ENCODE data around the gene CDC16.

The CDC16 gene

DNA sequence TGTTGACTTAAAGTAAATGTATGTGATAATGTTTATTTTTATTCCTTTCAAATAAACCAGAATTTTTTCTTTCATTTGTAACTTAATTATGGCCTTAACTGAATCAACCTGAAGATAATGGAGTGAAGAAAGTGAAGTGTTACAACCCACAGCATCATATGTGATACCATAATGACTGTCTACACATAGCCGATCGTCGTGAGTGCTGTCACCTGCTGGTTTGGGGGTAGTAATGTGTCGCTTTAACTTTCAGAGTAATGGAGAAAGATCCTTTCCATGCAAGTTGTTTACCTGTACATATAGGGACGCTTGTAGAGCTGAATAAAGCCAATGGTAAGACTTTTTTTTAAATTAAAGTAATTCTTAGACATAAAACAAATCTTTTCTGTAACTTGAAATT is 9.9 kb downstream of the CDC16 start:
- no peak for TF ChIP-seq ZNF248 (tag by site-specific recombination; IDR thresholded peaks at IDR 0.05)
- TF ChIP-seq, protein P1, sequence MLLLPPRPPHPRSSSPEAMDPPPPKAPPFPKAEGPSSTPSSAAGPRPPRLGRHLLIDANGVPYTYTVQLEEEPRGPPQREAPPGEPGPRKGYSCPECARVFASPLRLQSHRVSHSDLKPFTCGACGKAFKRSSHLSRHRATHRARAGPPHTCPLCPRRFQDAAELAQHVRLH (tag by site-specific recombination; IDR thresholded peaks at IDR 0.05): no peak
- TF ChIP-seq ZNF221 (tag by site-specific recombination; IDR thresholded peaks at IDR 0.05; ENCODE audit: borderline replicate concordance): no peak
- no peak for TF ChIP-seq MYNN (tag by site-specific recombination; IDR thresholded peaks at IDR 0.05; ENCODE audit: borderline replicate concordance)
- TF ChIP-seq, protein P2, sequence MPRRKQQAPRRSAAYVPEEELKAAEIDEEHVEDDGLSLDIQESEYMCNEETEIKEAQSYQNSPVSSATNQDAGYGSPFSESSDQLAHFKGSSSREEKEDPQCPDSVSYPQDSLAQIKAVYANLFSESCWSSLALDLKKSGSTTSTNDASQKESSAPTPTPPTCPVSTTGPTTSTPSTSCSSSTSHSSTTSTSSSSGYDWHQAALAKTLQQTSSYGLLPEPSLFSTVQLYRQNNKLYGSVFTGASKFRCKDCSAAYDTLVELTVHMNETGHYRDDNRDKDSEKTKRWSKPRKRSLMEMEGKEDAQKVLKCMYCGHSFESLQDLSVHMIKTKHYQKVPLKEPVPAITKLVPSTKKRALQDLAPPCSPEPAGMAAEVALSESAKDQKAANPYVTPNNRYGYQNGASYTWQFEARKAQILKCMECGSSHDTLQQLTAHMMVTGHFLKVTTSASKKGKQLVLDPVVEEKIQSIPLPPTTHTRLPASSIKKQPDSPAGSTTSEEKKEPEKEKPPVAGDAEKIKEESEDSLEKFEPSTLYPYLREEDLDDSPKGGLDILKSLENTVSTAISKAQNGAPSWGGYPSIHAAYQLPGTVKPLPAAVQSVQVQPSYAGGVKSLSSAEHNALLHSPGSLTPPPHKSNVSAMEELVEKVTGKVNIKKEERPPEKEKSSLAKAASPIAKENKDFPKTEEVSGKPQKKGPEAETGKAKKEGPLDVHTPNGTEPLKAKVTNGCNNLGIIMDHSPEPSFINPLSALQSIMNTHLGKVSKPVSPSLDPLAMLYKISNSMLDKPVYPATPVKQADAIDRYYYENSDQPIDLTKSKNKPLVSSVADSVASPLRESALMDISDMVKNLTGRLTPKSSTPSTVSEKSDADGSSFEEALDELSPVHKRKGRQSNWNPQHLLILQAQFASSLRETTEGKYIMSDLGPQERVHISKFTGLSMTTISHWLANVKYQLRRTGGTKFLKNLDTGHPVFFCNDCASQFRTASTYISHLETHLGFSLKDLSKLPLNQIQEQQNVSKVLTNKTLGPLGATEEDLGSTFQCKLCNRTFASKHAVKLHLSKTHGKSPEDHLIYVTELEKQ (tag by site-specific recombination; IDR thresholded peaks at IDR 0.05; ENCODE audit: borderline replicate concordance): no peak
- TF ChIP-seq ZNF548 (tag by site-specific recombination; IDR thresholded peaks at IDR 0.05): no peak
- TF ChIP-seq GLI2 (tag by site-specific recombination; IDR thresholded peaks at IDR 0.05; ENCODE audit: borderline replicate concordance, low read depth): no peak
- TF ChIP-seq ZNF274 (IDR thresholded peaks at IDR 0.05; ENCODE audit: low read length): no peak
- no peak for TF ChIP-seq ZNF274 (tag by site-specific recombination; IDR thresholded peaks at IDR 0.05; ENCODE audit: borderline replicate concordance)
- TF ChIP-seq ZNF132 (tag by site-specific recombination; IDR thresholded peaks at IDR 0.05; ENCODE audit: borderline replicate concordance): no peak
- TF ChIP-seq ZNF146 (tag by site-specific recombination; IDR thresholded peaks at IDR 0.05): no peak
- TF ChIP-seq SALL2 (tag by site-specific recombination; IDR thresholded peaks at IDR 0.05; ENCODE audit: borderline replicate concordance): no peak
- ChIA-PET POLR2A (no interaction called here), CTCF (no interaction called here)
- Histone ChIP-seq H3K36me3 (ENCODE audit: control insufficient read depth in 2 of 2, insufficient read depth in 1 of 2, low read length in 2 of 2) (peaks cover 60 to 95% of the 10 kb centered on the region in 2 experiments), H3K4me3 (ENCODE audit: low read depth, low read length) (no peak overlapping the region), H3K27ac (ENCODE audit: extremely low read depth, low read depth, low read length) (no peak overlapping the region), H3K4me1 (ENCODE audit: control insufficient read depth, insufficient read depth, low read length) (no peaks in the 10 kb centered on the region), H3K9me3 (ENCODE audit: control insufficient read depth, insufficient read depth, low read depth, low read length) (no peaks in the 10 kb centered on the region)

DNA sequence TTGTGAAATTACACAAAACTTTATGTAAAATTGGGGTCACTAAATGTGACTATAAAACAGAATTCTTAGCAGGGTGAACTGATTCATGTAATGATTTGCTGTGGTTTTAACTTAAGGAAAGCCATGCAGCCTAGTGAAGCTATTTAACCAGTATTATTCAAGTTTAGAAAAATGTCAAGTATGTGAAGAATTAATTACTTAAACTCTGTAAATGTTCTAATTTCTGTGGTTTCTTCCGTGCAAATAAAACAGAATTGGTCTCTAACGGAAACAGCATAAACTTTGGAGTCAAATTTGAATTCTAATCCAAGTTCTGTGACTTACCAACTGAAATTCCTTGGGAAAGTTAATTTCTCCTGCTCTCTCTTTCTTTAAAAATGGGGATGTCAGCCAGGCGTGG is 13.3 kb downstream of the CDC16 start:
- H3K4me3 ChIP-seq (ENCODE audit: low read depth, low read length): no peak overlapping the region
- ChIA-PET CTCF (interaction anchor here (1.1 kb wide), 1 partner anchor 10 kb away, joined by 4 read pairs; no protein-coding TSS in a partner anchor), POLR2A (no interaction called here)
- no peaks in the 10 kb centered on the region for H3K9me3 ChIP-seq (ENCODE audit: control insufficient read depth, insufficient read depth, low read depth, low read length)
- peaks cover 52 to 94% of the 10 kb centered on the region in 2 experiments for H3K36me3 ChIP-seq (ENCODE audit: control insufficient read depth in 2 of 2, insufficient read depth in 1 of 2, low read length in 2 of 2)
- no peaks in the 10 kb centered on the region for H3K4me1 ChIP-seq (ENCODE audit: control insufficient read depth, insufficient read depth, low read length)
- no peak overlapping the region for H3K27ac ChIP-seq (ENCODE audit: extremely low read depth, low read depth, low read length)
- TF ChIP-seq ZFP41 (tag by site-specific recombination; IDR thresholded peaks at IDR 0.05; ENCODE audit: borderline replicate concordance): no peak
- no peak for TF ChIP-seq ZFP37 (tag by site-specific recombination; IDR thresholded peaks at IDR 0.05)
- TF ChIP-seq ZBTB48 (tag by site-specific recombination; IDR thresholded peaks at IDR 0.05): no peak
- TF ChIP-seq SCRT2 (tag by site-specific recombination; IDR thresholded peaks at IDR 0.05): no peak
- no peak for TF ChIP-seq GLIS2 (tag by site-specific recombination; IDR thresholded peaks at IDR 0.05)
- TF ChIP-seq, protein P3, sequence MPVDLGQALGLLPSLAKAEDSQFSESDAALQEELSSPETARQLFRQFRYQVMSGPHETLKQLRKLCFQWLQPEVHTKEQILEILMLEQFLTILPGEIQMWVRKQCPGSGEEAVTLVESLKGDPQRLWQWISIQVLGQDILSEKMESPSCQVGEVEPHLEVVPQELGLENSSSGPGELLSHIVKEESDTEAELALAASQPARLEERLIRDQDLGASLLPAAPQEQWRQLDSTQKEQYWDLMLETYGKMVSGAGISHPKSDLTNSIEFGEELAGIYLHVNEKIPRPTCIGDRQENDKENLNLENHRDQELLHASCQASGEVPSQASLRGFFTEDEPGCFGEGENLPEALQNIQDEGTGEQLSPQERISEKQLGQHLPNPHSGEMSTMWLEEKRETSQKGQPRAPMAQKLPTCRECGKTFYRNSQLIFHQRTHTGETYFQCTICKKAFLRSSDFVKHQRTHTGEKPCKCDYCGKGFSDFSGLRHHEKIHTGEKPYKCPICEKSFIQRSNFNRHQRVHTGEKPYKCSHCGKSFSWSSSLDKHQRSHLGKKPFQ (tag by site-specific recombination; IDR thresholded peaks at IDR 0.05): no peak
- TF ChIP-seq, protein P4, sequence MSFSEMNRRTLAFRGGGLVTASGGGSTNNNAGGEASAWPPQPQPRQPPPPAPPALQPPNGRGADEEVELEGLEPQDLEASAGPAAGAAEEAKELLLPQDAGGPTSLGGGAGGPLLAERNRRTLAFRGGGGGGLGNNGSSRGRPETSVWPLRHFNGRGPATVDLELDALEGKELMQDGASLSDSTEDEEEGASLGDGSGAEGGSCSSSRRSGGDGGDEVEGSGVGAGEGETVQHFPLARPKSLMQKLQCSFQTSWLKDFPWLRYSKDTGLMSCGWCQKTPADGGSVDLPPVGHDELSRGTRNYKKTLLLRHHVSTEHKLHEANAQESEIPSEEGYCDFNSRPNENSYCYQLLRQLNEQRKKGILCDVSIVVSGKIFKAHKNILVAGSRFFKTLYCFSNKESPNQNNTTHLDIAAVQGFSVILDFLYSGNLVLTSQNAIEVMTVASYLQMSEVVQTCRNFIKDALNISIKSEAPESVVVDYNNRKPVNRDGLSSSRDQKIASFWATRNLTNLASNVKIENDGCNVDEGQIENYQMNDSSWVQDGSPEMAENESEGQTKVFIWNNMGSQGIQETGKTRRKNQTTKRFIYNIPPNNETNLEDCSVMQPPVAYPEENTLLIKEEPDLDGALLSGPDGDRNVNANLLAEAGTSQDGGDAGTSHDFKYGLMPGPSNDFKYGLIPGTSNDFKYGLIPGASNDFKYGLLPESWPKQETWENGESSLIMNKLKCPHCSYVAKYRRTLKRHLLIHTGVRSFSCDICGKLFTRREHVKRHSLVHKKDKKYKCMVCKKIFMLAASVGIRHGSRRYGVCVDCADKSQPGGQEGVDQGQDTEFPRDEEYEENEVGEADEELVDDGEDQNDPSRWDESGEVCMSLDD (tag by site-specific recombination; IDR thresholded peaks at IDR 0.05): no peak
- TF ChIP-seq MZF1 (tag by site-specific recombination; IDR thresholded peaks at IDR 0.05; ENCODE audit: borderline replicate concordance): no peak
- TF ChIP-seq ZNF776 (tag by site-specific recombination; IDR thresholded peaks at IDR 0.05; ENCODE audit: borderline replicate concordance): no peak
- TF ChIP-seq ZNF16 (tag by site-specific recombination; IDR thresholded peaks at IDR 0.05; ENCODE audit: low read depth): no peak
- TF ChIP-seq, protein P5, sequence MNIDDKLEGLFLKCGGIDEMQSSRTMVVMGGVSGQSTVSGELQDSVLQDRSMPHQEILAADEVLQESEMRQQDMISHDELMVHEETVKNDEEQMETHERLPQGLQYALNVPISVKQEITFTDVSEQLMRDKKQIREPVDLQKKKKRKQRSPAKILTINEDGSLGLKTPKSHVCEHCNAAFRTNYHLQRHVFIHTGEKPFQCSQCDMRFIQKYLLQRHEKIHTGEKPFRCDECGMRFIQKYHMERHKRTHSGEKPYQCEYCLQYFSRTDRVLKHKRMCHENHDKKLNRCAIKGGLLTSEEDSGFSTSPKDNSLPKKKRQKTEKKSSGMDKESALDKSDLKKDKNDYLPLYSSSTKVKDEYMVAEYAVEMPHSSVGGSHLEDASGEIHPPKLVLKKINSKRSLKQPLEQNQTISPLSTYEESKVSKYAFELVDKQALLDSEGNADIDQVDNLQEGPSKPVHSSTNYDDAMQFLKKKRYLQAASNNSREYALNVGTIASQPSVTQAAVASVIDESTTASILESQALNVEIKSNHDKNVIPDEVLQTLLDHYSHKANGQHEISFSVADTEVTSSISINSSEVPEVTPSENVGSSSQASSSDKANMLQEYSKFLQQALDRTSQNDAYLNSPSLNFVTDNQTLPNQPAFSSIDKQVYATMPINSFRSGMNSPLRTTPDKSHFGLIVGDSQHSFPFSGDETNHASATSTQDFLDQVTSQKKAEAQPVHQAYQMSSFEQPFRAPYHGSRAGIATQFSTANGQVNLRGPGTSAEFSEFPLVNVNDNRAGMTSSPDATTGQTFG (tag by site-specific recombination; IDR thresholded peaks at IDR 0.05; ENCODE audit: borderline replicate concordance): no peak
